Lung (tissue), 12 donors: ENCODE results near the gene SCARB1. TPM values are rescaled to one million over a fixed set of nuclear protein-coding genes. Genes with fewer than 3 reads are reported as not detected.

Experiments
- ATAC-seq: fragments of 200-7000 bp; cut with Tn5 transposase; one replicate; pipeline ENCODE4 v1.9.1; 2020; ENCODE audit warnings: moderate number of reproducible peaks; ENCODE audit not compliant: insufficient read depth, low FRiP score
- DNase-seq, 3 donors: peaks; one replicate each; pipeline ENCODE4 v3.0.0-alpha.2; 2013 to 2017
- H3K27ac ChIP-seq, 2 donors: one replicate each; pipeline ENCODE4 v1.5.1; 2013; ENCODE audit warnings: mild to moderate bottlenecking in 2 of 2, moderate library complexity in 2 of 2, control low read depth in 1 of 2, inconsistent platforms in 1 of 2, low read depth in 1 of 2, low read length in 1 of 2
- H3K27me3 ChIP-seq, 3 donors: one replicate each; pipeline ENCODE4 v1.5.1; 2013; ENCODE audit warnings: low read length in 2 of 3; ENCODE audit not compliant: control insufficient read depth in 3 of 3, insufficient read depth in 3 of 3
- H3K36me3 ChIP-seq, 4 donors: one replicate each; pipeline ENCODE4 v1.5.1; 2013; ENCODE audit warnings: low read length in 4 of 4, mild to moderate bottlenecking in 1 of 4, moderate library complexity in 1 of 4; ENCODE audit not compliant: control insufficient read depth in 4 of 4, insufficient read depth in 4 of 4
- H3K4me1 ChIP-seq, 5 donors: one replicate each; pipeline ENCODE4 v1.5.1; 2013; ENCODE audit warnings: low read length in 5 of 5, mild to moderate bottlenecking in 2 of 5, moderate library complexity in 1 of 5; ENCODE audit not compliant: control insufficient read depth in 5 of 5, insufficient read depth in 5 of 5
- H3K4me3 ChIP-seq: one replicate; pipeline ENCODE4 v1.5.1; 2013; ENCODE audit warnings: mild to moderate bottlenecking, control low read depth, moderate library complexity
- H3K9ac ChIP-seq, 2 donors: one replicate each; pipeline ENCODE4 v1.5.1; 2013; ENCODE audit warnings: low read length in 2 of 2, control low read depth in 1 of 2; ENCODE audit not compliant: insufficient read depth in 1 of 2
- H3K9me3 ChIP-seq, 4 donors: one replicate each; pipeline ENCODE4 v1.5.1; 2013; ENCODE audit warnings: low read length in 3 of 4, mild to moderate bottlenecking in 1 of 4, moderate library complexity in 1 of 4; ENCODE audit not compliant: control insufficient read depth in 4 of 4, insufficient read depth in 3 of 4
- CTCF ChIP-seq: IDR thresholded peaks from 2 replicates; pipeline ENCODE4 v1.5.1; 2012; ENCODE audit warnings: mild to moderate bottlenecking; ENCODE audit errors: control extremely low read depth, extremely low read depth
- WGBS, 2 donors: extraction: QIAGEN DNeasy Blood & Tissue Kit; methylation state at CpG; one replicate each; pipeline ENCODE4 v1.1.7; 2013; 5-methylcytosine and 5-hydroxymethylcytosine counted together
- polyA plus RNA-seq, 2 donors: library from polyadenylated mRNA; stranded (reverse); fragments of 200-250 nt; gene quantifications; one replicate each; pipeline ENCODE4 v1.2.1, GENCODE V29; 2013
- total RNA-seq, 2 donors: library from RNA; depleted of rRNA in 1 of 2; stranded (reverse); fragments of >200 nt in 1 of 2; gene quantifications; one replicate each; pipeline ENCODE4 v1.2.1, GENCODE V29; 2014 to 2021
- donor health status: control.
- donor health status: control.
- donor health status: Bipolar disorder and iron deficiency.
- donor health status: healthy.
- donor health status: DM: yes; HTN: yes; CAD: no.

SCARB1 gene
- total and polyA plus RNA-seq, 4 donors: 11.9 to 31.3 (median 28.8) TPM

DNA sequence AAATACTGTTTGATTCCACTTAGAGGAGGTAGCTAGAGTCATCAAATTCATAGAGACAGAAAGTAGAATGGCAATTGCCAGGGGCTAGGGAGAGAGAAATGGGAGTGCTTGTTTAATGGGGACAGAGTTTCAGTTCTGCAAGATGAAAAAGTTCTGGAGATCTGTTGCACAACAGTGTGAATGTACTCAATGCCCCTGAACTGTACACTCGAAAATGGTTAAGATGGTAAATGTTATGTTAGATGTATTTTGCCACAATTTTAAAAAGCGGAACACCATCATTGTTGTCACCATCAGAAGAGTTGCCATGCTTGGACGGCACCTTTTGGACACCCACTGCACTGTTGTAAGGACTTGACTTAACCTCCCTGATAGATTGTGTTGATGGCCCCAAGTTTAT, 106.9 kb downstream of the SCARB1 start:
- no peak overlapping the region for H3K9ac ChIP-seq
- H3K36me3 ChIP-seq: no peaks in the 10 kb centered on the region
- peak overlapping the region in 1 of 2 donors; percentile 13 for H3K27ac ChIP-seq
- peaks cover 0 to 41% (median 18%) of the 10 kb centered on the region in 5 donors for H3K4me1 ChIP-seq
- DNase-seq (no peak), ATAC-seq (no peak)
- no peaks in the 10 kb centered on the region for H3K27me3 ChIP-seq
- 72 to 74% methylated on average over 3 of the region's 3 CpGs for WGBS, 2 donors
- peaks cover 0 to 5% (median 2%) of the 10 kb centered on the region in 4 donors for H3K9me3 ChIP-seq
- TF ChIP-seq CTCF: no peak
- no peak overlapping the region for H3K4me3 ChIP-seq

DNA sequence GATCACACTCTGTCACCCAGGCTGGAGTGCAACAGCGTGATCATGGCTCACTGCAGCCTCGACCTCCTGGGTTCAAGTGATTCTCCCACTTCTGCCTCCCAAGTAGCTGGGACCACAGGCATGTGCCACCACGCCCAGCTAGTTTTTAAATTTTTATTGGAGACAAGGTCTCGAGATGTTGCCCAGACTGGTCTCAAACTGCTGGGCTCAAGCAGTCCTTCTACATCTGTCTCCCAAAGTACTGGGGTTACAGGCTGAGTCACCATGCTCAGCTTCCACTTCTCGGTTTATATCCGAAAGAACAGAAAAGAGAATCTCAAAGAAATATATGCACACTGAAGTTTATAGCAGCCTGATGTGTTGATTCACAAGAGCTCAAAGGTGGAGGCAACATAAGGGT, 107.5 kb downstream of the SCARB1 start:
- Histone ChIP-seq H3K27me3 (no peaks in the 10 kb centered on the region), H3K9ac (no peak overlapping the region), H3K9me3 (peaks cover 0 to 5% (median 2%) of the 10 kb centered on the region in 4 donors), H3K36me3 (no peaks in the 10 kb centered on the region), H3K4me3 (no peak overlapping the region), H3K4me1 (peaks cover 0 to 44% (median 18%) of the 10 kb centered on the region in 5 donors), H3K27ac (peak overlapping the region; percentile 47 to 94)
- 63 to 72% methylated on average over 6 of the region's 6 CpGs for WGBS, 2 donors
- DNase-seq (no peak), ATAC-seq (no peak)
- no peak for TF ChIP-seq CTCF

GRCh38 chr12:124755801-124756148, 107.9 kb downstream of the SCARB1 start:
- no peak for ATAC-seq
- peaks cover 0 to 44% (median 18%) of the 10 kb centered on the region in 5 donors for H3K4me1 ChIP-seq
- no peak for TF ChIP-seq CTCF

More at GRCh38 chr12:124755801-124756148, 107.9 kb downstream of the SCARB1 start:
- DNase-seq: no peak
- Histone ChIP-seq H3K9me3 (peaks cover 0 to 5% (median 2%) of the 10 kb centered on the region in 4 donors), H3K9ac (no peak overlapping the region), H3K27me3 (no peaks in the 10 kb centered on the region), H3K36me3 (no peaks in the 10 kb centered on the region), H3K27ac (peak overlapping the region; percentile 47 to 94), H3K4me3 (no peak overlapping the region)
- WGBS, 2 donors: 57 to 71% methylated on average over 8 of the region's 8 CpGs
